Cardiac septum (tissue), 1 donor: ENCODE results near the gene LAMC2. TPM values are rescaled to one million over a fixed set of nuclear protein-coding genes. Genes with fewer than 3 reads are reported as not detected.
"Not testable (repeated sequence)": the region's sequence is repeated elsewhere in the genome, so short reads cannot be mapped to it uniquely, and the experiment has no call there.

ENCODE experiments used
- DNase-seq: peaks from one replicate; pipeline ENCODE4 v3.0.0-alpha.2; 2020; ENCODE audit warnings: low spot score
- intact Hi-C: fragments of 100-400 bp; cut with DNase I; formaldehyde crosslinking; loops from one replicate; pipeline ENCODE4 v1.14.0; 2022
- total RNA-seq: library from RNA; stranded (reverse); fragmentation: NEBNext Ultra II Directional; extraction: Animal tissue kit (Norgen Biotek cat#: 25700); gene quantifications from one replicate; pipeline ENCODE4 v1.2.1, GENCODE V29; 2021
- donor health status: DM: no; HTN: no; CAD: no.

Gene LAMC2
- total RNA-seq, 1 donor from 2014 or later: 0.40 TPM

GRCh38 chr1:183231545-183231944 lies 45.5 kb downstream of the LAMC2 start:
- intact Hi-C loops: loop anchor here (5.0 kb wide), 1 partner anchor 209 kb away; the partner anchor contains the start of gene LAMC1
- DNase-seq: no peak

DNA sequence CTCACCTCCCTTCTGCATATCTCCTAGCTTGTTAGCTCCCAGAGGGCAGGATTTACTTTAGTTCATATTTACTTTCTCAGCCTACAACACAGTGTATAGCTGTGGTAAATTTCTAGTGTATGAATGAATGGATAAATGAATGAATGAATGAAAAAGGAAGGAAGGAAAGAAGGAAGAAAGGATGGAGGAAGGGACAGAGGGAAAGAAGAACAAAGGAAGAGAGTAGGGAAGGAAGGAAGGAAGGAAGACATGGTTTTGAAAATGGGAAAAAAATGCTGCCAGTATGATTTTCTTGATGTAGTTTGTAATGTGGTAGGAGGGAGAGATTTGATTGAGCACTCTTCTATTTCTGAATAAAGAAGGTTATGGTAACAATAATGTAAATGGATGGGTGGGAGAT lies 47.0 kb downstream of the LAMC2 start:
- intact Hi-C loops: loop anchor here (5.0 kb wide), 1 partner anchor 211 kb away; the partner anchor contains the start of gene LAMC1
- no peak for DNase-seq

GRCh38 chr1:183234660-183235476 lies 48.8 kb downstream of the LAMC2 start:
- intact Hi-C loops: loop anchor here (2.0 to 5.0 kb wide), 3 partner anchors 82 to 272 kb away; partner anchors contain the start of gene LAMC1
- no peak for DNase-seq

- intact Hi-C loops: loop anchor here (2.0 to 5.0 kb wide), 2 partner anchors 82 to 273 kb away; no protein-coding TSS in a partner anchor
- DNase-seq: no peak
Observed at GRCh38 chr1:183235503-183235902, 49.4 kb downstream of the LAMC2 start.

DNA sequence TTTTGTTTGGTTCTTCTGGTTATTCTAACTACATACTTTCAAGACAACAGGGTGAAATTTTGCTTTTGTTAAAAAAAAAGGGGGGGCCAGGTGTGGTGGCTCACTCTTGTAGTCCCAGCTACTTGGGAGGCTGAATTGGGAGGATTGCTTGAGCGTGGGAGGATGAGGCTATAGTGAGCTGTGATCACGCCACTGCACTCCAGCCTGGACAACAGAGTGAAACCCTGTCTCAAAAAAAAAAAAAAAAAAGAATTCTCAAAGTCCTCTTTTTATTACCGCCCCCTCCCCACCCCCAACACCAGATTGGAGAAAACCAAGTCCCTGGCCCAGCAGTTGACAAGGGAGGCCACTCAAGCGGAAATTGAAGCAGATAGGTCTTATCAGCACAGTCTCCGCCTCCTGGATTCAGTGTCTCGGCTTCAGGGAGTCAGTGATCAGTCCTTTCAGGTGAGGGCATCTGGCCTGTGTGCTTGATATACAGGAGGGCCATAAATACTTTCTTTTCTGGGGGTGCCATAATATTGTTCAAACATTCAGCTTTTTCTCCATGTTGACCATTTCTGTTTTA lies 50.2 kb downstream of the LAMC2 start:
- intact Hi-C loops: loop anchor here (5.0 kb wide), 1 partner anchor 81 kb away; no protein-coding TSS in a partner anchor
- DNase-seq: no peak

- intact Hi-C loops: loop anchor here (5.0 kb wide), 1 partner anchor 80 kb away; no protein-coding TSS in a partner anchor
- no peak for DNase-seq
Observed at GRCh38 chr1:183237046-183237445, 51.0 kb downstream of the LAMC2 start.

DNA sequence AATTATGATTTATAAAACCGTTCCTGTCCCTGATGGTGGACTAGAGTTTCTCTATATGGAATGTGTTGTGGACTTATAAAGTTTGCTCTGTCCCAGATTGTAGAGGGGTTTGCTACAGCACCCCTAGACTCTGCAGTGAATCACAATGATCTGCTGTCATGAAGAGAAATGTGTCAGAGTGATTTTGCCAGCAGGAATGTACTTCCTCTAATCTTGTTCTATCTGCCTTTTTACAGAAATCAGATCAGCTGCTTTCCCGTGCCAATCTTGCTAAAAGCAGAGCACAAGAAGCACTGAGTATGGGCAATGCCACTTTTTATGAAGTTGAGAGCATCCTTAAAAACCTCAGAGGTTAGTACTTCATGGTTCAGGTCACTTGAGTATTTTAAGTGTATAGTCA lies 52.0 kb downstream of the LAMC2 start:
- DNase-seq: no peak
- intact Hi-C loops: loop anchor here (5.0 kb wide), 1 partner anchor 79 kb away; no protein-coding TSS in a partner anchor

GRCh38 chr1:183239220-183239742 lies 53.2 kb downstream of the LAMC2 start:
- intact Hi-C loops: loop anchor here (5.0 kb wide), 1 partner anchor 78 kb away; no protein-coding TSS in a partner anchor
- DNase-seq: no peak

DNA sequence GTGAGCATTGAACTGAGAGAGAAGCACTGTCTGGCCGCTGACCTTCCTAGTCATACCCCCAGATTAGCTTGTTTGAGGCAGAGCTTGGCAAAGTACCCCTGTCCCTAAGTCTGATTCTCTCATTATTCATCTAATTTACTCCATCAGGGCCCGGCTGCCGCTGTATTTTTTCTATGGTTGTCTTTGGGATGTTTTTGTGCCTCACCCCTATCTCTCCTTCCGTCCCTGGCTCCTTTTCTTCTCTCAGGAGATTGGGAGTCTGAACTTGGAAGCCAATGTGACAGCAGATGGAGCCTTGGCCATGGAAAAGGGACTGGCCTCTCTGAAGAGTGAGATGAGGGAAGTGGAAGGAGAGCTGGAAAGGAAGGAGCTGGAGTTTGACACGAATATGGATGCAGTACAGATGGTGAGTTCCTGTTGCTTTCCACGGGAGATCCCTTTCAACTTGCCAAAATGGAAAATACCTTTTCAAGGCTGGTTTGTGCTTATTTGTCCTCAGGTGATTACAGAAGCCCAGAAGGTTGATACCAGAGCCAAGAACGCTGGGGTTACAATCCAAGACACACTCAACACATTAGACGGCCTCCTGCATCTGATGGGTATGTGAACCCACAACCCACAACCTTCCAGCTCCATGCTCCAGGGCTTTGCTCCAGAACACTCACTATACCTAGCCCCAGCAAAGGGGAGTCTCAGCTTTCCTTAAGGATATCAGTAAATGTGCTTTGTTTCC lies 53.9 kb downstream of the LAMC2 start:
- DNase-seq: no peak
- intact Hi-C loops: loop anchor here (5.0 kb wide), 1 partner anchor 77 kb away; no protein-coding TSS in a partner anchor

DNA sequence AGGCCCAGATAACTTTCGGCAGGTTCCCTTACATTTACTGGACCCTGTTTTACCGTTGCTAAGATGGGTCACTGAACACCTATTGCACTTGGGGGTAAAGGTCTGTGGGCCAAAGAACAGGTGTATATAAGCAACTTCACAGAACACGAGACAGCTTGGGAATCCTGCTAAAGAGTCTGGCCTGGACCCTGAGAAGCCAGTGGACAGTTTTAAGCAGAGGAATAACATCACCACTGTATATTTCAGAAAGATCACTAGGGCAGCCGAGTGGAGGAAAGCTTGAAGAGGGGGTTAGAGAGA lies 54.4 kb downstream of the LAMC2 start:
- intact Hi-C loops: no loop called here
- no peak for DNase-seq

GRCh38 chr1:183240853-183241252 lies 54.8 kb downstream of the LAMC2 start:
- DNase-seq, intact Hi-C loops: not testable (repeated sequence)

DNA sequence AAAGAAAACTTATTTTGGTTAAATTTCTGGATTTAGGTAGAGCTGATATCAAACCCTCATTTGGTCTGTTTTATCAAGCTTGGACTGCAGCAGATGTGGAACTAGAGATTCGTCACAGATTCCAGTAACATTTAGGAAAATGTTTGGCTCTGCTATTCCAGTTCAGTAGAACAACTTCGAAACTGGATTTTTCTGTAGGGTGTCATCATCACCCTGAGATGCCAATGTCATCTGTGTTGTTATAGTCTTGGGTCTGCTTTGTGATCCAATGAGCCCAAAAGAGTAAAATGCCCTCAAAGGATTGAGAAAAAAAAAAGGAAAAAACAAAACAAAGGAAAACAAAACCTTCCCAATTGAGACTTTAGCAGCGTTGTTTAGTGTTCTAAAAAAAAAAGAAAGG lies 55.4 kb downstream of the LAMC2 start:
- DNase-seq: no peak
- intact Hi-C loops: no loop called here

DNA sequence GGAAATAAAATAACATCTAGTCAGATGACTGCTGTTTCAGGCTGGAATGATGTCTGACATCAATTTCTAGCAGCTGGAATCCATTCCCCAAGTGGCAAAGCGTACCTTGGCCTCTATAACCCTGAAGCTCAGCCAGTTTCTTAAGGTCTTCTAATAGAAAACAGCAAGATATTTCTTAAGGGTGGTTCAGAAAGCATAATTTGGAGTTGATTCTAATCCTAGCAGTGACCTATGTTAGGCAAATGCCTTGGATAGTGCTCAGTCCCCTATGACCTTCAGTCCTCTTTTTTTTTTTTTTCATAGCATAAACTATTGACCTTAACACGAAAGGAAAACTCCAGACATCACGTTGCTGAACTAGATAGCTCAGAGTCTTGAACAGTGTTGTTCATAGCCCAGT lies 56.5 kb downstream of the LAMC2 start:
- DNase-seq: no peak
- intact Hi-C loops: no loop called here

DNA sequence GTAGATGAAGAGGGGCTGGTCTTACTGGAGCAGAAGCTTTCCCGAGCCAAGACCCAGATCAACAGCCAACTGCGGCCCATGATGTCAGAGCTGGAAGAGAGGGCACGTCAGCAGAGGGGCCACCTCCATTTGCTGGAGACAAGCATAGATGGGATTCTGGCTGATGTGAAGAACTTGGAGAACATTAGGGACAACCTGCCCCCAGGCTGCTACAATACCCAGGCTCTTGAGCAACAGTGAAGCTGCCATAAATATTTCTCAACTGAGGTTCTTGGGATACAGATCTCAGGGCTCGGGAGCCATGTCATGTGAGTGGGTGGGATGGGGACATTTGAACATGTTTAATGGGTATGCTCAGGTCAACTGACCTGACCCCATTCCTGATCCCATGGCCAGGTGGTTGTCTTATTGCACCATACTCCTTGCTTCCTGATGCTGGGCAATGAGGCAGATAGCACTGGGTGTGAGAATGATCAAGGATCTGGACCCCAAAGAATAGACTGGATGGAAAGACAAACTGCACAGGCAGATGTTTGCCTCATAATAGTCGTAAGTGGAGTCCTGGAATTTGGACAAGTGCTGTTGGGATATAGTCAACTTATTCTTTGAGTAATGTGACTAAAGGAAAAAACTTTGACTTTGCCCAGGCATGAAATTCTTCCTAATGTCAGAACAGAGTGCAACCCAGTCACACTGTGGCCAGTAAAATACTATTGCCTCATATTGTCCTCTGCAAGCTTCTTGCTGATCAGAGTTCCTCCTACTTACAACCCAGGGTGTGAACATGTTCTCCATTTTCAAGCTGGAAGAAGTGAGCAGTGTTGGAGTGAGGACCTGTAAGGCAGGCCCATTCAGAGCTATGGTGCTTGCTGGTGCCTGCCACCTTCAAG lies 57.3 kb downstream of the LAMC2 start:
- intact Hi-C loops: no loop called here

GRCh38 chr1:183244466-183244865 lies 58.4 kb downstream of the LAMC2 start:
- intact Hi-C loops: no loop called here
- DNase-seq: no peak

More for the DNA sequence above, 57.3 kb downstream of the LAMC2 start:
- no peak for DNase-seq

DNA sequence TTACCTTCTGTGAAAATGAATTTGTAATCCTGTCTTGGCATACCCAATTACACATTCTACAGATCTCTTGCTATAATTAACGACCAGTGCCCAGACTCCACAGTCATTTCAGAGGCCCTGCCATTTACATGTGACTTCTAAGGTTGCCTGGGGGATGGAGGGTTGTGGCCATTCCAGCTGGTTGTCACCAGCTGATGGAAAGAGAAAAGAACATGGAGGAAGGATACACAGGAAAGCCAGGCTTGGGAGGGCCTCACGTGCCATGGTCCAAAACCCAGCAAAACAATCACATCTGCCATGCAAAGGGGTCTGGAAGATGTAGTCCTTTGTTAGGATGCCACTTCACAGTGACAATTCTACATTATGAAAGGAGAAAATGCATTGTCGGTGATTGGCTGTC lies 59.3 kb downstream of the LAMC2 start:
- intact Hi-C loops: no loop called here
- no peak for DNase-seq

- intact Hi-C loops: no loop called here
- DNase-seq: no peak
Observed at GRCh38 chr1:183246436-183246835, 60.4 kb downstream of the LAMC2 start.

DNA sequence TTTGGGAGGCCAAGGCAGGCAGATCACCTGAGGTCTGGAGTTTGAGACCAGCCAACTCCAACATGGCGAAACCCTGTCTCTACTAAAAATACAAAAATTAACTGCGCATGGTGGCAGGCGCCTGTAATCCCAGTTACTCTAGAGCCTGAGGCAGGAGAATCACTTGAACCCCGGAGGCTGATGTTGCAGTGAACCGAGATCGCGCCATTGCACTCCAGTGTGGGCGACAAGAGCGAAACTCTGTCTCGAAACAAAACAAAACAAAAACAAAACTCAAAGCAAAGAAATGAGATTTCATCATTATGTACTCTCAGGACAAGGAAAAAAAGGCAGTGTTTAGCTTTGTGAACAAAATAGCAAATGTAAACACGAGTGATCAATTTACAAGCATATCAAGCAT lies 61.0 kb downstream of the LAMC2 start:
- intact Hi-C loops: no loop called here
- no peak for DNase-seq

DNA sequence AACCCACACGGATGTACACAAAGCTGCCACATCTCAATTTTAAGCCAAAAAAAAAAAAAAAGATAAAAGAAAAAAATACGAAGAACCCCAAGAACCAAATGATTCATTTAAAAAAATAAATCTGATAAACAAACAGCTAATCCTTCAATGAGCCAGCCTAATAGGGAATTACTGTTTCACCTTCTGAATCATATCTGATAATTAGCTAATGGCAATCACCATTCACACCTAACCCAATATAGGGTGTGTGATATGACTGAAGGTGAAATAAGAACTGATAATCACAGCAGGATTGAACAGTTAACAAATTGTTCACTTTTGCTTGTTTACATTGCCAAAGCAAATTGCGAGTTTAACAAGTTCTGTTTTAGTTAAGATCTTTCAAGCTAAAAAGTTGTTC lies 61.4 kb downstream of the LAMC2 start:
- intact Hi-C loops: no loop called here
- no peak for DNase-seq
